ENCODE results near the gene DOK5.
"Not testable (repeated sequence)": the region's sequence is repeated elsewhere in the genome, so short reads cannot be mapped to it uniquely, and the experiment has no call there.

Gene DOK5

DNA sequence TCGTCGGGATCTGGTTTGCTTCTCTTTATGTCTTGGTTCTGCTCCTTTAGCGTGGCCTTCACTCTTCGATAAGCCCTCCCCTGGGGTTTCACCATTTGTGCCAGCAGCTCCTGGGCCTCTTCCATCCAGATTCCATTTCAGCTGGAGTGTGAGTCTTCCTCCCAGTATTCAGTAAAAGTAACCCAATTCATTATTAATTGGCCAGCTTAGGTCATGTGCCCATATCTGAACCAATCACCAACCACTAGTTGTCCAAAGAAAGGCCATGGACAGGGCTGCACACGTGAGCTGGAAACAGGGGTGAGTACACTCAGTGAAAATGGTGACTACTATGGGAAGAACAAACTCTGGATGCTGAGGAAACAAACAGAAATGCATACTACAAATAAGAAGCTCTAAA is 2.8 kb upstream of the DOK5 start:
- no peak for DNase-seq (ENCODE audit: low spot score)

DNA sequence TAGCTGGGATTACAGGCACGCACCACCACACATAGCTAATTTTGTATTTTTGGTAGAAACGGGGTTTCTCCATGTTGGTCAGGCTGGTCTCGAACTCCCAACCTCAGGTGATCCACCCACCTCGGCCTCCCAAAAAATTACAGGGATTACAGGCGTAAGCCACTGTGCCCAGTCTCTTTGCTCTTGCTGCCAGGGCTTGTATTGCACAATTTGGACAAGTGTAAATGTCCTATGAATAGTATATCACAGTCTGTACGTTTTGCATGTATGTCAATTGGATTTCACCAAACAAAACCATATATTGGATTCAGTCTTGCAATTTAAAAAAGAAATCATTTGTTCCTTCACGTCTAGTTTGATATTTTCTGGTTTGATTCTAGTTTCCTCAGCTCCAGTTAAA is 2.1 kb upstream of the DOK5 start:
- DNase-seq (ENCODE audit: low spot score): no peak

DNA sequence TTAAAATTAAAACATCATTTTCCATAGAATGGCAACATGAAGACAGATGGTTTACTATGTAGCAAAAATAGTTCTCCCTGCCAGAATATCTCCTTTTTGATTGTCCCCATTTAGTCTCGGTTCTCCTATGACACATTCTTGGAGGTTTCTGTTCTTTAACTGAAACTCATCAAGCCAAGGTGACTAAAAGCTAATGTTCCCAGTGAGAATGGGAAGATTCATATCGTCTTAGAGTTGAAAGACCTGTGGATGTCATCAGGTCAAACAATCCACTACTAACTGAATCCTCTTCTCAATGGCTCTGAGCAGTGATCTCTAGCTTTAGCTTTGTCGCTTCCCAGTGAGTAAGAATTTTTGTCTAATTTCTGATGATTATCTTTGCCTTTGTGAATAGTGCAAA is 1.3 kb upstream of the DOK5 start:
- DNase-seq (ENCODE audit: low spot score): no peak

DNA sequence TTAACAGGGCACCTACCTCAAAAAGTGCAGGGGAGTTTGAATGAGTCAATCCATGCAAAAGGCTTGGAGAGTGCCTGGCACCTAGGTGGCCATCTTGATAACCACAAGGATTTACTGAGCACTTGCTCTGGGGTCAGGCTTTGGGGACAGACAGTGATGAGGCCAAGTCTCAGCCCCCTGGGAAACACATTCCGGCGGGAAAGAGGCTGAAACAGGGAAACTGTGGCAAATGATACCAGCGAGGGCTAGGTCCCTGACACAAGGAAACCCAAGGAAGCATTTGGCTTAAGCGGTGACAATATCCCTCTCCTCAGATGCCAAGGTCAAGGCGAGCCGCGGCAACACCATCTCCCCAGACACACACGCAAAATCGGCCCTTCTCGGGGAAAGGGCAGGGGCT is 527 bp upstream of the DOK5 start:
- no peak for DNase-seq (ENCODE audit: low spot score)

DNA sequence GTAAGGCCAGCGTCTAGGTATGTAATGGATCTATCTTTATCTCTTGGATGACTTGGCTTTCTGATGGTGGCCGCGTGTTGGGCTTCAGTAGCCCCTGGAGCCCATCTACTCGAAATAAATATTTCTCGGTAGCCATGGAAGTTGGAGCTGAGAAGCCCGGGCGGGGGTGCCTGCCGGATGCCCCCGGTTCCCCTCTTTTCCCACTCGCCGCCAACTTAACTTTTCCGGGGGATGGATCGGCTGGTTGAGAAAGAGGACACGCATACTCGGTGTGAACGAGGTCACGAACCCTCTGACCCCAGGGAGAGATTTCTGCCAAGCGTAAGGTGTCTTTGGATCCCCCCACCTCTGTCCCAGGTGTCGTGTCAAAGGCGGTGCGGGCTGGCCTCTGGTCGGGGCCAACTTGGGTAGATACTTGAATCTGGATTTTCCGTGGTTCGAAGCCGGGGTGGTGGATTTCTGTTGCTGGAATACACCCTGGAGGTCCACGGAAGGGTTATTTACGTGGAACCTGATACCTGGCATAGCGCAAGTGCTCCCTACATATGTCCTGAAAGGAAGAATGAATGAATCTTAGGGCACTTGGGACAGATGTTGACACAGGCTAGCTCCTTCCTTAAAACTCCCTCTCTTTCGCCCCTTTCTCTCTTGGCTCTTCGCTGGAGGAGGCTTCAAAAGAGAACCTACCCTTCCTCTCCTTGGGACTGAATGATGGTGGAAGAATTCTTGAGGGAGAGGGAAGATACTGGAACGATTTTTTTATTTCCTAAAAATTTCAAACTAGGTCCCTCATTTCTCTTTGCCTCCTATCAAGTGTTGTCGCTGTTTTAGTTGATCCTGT is 996 bp downstream of the DOK5 start:
- no peak for DNase-seq (ENCODE audit: low spot score)

DNA sequence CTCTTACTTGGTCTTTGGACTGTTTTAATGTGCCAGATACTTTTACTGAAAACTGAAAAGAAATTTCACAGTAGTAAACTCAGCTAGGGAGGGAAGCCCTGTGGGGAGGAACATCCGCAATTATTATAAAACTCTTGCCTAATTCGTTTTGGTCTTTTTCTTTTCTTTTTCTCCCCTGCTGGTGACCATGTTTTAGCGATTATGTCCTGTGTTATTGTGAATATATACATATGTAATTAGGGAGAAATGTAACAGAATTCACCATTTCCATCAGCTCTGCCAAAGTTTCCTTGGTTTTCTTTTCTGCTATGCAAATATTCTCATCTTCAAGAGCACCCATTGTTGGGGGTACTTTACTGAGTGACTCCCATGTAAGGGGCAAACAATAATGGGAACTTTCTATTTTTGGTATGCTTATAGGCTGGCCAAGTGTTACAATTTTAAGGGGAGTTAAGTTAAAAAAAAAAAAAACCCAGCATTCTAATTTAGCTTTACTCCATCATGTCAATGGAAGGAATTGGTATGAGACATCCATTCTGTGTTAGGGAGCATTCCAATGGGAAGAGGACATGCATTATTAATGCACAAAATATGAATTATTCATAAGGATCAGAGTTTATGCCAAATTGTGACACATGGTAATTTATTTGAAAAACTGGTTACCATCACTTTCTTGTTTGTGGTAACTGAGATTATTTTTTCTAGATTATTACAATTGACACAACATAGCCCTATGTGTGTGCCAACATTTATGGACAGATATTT is 2.0 kb downstream of the DOK5 start:
- DNase-seq (ENCODE audit: low spot score): no peak

DNA sequence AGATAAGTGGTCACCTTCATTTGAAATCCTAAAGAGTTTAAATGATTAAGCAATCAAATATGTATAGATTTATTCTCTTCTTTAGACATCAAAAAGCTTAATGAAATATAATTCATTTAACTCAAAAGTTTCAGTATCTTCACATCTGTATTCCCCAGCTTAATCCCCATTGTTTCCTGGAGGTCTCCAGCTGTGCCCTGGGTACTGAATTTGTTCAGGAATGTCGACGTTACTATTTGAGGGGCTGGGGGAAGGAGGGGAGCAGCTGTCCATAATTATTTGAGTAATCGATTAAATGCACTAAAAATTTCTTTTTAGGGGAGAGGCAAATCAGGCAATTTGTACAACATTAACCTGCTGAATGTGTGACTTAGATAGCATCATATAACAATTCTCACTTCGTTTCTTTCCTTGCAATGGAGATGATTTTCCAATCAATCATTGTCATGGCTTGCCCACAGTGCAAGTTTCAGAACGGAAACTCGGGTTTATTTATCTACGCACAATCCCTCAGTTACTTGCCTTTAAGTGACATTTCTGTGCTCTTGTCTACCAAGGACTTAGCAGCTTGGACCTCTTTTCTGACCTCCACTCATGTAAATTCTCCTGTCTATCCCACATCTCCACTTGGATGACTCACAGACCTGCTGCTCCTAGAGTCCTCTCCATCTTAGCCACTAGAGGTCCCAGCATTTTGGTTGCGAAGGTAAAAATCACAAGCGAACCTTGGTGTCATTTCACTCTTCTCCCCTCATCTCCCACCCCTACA is 3.9 kb downstream of the DOK5 start:
- DNase-seq (ENCODE audit: low spot score): no peak

DNA sequence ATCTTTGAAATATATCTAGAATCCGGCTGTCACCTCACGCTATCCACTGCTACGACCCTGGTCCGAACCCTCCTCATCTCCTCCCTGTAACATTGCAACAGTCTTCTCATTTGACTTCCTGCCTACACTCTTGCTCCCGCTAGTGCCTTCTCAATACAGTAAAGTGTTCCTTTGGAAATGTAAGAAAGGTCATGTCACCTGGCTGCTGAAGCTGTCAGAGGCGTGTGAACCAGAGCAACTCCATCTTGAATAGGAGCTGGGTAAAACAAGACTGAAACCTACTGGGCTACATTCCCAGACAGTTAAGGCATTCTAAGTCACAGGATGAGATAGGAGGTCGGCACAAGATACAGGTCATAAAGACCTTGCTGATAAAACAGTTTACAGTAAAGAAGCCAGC is 4.5 kb downstream of the DOK5 start:
- not testable (repeated sequence) for DNase-seq (ENCODE audit: low spot score)

DNA sequence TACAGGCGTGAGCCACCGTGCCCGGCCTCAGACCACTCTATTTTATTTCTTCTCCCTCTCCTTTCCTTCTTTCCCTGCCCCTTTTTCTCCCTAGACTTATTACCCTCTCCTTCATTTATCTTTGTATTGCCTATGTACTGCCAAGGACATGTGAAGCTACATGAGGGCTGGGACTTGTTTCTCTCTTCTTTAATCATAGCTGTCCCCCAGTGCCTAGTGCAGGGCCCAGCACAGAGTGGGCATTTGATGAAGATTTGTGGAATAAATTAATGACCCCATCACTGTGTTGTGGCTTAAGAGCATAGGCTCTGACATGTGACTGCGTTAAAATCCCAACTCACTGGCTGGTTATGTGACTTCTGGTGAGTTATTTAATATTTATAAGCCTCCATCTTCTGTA is 6.0 kb downstream of the DOK5 start:
- DNase-seq (ENCODE audit: low spot score): no peak

DNA sequence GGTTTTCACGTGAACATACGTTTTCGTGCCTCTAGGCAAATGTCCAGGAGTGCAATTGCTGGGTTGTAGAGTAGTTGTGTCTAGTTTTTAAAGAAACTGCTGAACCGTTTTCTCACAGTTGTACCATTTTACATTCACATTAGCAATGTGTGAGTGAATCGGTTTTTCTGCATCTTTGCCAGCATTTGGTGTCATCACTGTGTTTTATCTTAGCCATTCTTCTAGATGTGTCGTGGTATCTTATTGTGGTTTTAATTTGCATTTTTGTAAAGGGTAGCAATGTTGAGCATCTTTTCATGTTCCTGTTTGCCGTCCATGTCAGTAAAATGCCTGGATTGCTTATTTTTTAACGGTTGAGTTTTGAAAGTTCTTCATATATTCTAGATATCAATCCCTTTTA is 10.2 kb downstream of the DOK5 start:
- no peak for DNase-seq (ENCODE audit: low spot score)

DNA sequence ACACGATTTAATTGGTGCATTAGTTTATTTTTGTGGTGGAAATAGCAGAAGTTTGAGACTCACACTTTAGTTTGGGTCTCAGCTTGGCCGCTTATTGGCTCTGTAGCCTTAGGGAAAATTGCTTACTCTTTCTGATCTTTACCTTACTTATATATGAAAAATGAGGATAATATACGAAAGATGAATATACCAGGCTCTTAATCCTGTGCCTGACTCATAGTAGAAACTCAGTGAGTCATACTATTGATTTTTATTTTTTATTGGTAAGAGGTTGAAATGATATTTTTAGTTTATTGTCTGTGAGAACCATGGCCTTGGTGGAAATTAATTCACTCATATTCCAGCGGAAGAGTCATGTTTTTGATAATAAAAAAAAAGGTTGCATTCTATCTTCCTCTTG is 11.2 kb downstream of the DOK5 start:
- no peak for DNase-seq (ENCODE audit: low spot score)

DNA sequence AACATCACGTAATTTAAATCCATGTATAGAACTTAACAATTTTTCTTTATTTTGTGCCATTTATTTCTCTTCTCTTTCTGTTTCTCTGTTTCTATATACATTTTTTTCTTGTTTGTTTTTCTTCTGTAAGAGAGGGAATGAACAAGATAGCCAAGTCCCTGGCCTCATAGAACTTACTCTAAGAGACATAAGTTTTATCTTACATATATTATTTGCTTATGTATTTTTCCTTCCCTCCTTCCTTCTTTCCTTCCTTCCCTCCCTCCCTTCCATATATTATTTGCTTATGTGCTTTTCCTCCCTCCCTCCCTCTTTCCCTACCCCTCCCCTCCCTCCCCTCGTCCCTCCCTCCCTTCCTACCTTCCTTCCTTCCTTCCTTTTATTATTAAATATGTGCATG is 13.0 kb downstream of the DOK5 start:
- no peak for DNase-seq (ENCODE audit: low spot score)

DNA sequence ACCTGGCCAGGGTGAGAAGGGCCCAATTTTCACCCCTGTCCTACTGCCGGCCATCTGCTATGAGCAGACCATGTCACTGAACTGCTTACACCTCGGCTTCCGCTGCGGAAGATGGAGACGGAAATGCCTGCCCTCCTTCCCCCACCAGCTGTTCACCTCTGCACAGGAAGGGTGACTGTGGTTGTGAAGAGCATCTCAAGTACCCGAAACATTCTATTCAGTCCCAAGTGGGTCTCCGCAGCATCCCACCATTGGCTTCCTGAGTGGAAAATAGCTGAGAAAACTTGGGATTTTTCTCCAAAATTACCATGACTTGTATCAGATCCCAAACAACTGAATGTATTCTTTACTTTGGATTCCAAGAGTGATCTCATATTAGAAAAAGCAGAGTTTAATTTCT is 16.1 kb downstream of the DOK5 start:
- DNase-seq (ENCODE audit: low spot score): no peak

DNA sequence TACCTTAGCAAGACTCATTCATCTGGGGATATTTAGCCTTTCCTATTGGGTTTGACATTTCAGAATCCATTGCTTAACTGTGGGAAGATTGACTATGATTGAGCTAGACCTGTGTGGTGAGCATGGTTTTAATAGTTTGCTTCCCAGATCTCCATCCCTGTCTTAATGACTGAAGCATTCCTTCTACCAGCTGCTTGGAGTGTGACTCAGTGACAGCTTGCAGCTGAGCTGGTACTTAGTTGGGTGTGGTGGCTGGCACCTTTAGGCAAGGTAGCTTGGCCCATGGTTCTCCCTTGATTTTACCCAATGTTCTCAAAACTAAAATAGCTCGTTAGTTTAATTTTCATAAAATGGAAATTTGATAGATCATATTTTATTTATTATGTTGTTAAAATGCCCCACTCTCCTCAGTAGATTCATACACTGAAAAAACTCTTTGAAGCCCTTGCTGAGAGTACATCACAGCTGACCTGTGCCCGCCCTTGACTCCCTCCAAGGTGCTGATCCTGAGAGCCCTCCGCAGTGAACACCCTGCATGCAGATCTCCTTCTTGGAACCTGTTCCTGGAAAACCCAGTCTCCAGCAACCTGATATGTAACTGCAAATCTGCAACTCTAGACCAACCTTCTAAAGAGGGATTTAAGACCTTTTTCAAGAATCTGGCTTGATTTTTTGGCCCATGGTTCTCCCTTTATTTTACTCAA is 19.1 kb downstream of the DOK5 start:
- DNase-seq (ENCODE audit: low spot score): no peak

DNA sequence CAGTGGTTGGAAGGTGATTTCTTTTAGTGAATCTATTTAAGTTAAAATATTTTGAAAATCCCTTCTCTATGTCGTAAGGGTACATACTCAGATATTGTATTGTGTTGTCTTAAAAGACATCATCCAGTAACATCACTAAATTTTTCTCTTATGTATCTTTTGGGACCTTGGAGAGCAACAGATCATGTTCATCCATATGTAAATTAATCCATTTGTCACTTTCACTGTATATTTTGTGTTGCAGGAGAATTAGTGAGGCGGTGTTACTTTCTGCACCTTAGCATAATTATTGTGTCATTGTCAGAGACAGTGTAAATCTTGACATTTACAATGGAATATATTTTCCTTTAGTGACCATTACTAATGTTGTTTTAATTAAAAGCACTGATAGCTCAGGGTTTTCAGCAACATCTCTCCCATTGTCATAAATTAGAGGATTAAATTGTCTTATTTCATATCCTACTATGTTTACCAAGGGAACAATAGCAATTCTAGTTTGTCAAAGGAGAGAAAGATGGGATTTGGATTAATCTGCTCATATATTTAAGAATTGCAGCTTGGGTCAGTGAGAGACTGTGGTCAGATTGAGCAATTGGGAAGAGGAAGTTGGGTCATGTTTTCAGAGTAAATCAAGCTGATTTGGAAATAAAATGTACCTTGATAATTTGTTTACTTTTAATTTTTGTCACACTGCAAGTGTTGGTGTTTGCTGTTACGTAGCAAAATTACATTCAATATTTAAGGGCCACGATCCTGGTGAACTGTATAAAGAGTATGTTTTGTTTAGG is 22.7 kb downstream of the DOK5 start:
- DNase-seq (ENCODE audit: low spot score): no peak

DNA sequence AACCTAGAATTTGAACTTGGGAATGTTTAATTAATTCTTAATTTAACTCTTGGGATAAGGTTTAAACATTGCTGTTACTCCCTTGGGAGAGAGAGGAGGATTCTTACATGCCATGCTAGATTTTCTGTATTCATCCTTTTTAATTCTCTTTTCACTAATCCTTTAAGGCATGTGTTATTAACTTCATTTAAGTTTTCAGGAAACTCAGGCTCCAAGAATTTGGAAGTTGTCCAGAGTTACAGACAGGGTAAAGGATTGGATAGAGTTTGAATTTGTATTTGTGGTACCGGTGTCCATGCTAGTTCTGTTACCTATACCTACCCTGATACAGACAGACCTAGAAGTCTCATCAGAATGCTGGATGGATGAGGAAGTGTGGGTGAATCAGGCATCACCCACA is 23.7 kb downstream of the DOK5 start:
- no peak for DNase-seq (ENCODE audit: low spot score)

DNA sequence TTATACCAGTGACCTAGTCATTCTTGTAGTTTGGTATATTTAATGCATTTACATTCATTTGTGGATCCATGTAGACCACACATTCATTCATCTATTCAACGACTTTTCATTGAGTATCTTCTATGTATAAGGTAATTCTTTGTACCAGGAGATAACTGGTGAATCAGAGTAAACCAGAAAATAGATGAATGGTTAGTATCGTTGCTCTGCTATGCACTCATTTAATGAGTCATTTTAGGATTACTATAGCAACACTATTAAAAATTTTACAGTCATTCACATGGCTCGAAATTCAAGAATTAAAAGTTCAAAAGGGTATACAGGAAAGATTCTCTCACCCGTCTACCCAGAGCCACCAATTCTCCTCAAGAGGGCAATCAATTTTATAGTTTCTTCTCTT is 26.8 kb downstream of the DOK5 start:
- no peak for DNase-seq (ENCODE audit: low spot score)

DNA sequence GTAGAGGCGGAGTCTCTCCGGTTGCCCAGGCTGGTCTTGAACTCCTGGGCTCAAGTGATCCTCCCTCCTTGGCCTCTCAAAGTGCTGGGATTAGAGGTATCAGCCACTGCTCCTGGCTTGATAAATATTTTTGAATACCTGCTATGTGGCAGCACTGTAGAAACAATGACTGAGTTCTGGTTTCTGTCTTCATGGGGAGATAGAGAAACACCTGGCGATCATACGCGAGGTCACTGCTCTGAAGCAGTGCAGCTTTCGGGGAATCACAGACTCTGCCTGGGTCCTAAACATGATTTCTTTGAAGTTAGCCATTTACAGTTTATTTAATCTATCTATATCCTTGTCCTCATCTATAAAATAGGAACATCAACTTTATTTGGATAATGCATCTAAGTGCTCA is 31.2 kb downstream of the DOK5 start:
- no peak for DNase-seq (ENCODE audit: low spot score)

DNA sequence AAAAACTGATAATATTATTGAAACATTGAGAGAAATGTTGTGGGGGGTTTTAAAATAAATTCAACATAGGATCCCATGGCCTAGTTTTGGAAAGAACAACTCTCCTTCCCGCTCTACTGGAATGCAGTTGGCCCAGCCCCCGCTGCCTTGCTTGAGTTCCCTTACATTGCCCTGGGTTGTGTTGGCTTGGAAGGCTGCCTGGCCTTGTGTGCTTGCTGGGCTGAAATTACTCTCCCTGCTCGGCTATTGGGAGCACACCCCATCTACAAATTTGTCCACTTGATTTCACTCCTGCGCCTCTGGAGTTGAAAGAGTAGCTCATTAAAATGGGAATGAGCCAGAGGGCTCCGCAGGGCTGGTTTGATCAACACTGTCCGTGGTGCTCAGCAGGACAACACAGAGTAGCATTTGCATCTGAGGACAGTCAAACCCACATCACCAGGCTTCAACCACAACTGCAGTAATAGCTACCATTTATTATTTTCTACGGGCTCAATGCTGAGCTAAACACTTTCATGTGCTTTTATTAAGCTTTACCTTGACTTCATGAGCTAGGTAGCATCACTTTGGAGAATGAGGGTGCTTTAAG is 35.2 kb downstream of the DOK5 start:
- DNase-seq (ENCODE audit: low spot score): no peak

DNA sequence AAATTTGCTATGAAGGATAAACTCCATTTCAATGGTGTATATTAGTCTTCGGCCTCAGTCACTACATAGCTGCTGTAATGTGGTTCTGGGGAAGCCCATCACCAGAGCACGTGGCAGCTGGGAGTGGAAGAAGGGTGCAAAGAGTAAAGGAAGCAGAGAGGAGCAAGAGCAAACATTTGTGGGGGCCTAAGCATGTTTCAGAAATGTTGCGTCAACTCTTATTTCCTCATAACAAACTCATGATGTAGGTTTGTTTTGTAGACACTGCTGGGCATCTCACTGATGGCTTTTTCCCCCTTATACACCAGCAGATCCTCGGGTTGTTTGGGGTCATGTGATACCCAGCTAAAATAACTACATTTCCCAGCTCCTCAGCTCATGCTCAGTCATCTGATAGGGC is 37.3 kb downstream of the DOK5 start:
- no peak for DNase-seq (ENCODE audit: low spot score)

DNA sequence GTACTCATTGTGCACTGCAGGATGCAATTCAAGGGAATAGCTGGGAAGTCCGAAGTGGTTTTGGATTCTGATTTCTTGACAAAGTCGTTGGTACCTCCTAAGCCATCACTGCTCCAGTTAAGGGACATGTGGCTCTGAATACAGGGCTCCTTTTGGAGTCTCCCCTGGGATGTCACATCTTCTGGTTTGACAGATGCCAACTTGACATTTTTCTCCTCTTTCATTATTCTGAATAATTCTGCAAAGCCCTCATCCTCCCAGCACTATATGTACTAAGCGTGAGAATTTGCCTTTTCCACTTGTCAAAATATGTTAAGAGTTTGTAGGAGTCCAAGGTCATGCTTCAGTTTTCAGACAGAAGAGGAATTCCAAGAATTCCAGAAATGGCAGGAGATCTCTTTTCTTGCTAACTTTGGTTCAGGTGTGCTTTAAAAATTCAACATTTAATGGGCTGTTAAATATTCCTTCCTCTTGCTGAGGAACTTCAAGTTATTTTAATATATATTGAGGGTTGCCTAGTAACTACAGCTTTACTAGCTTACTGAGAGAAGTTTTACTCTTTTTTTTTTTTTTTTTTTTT is 38.7 kb downstream of the DOK5 start:
- DNase-seq (ENCODE audit: low spot score): peak; percentile 62

Data from putamen (tissue), 1 donor.